Keratinocyte (primary cell): Measurements from ENCODE around the gene EHHADH. TPM values are rescaled to one million over a fixed set of nuclear protein-coding genes. Genes with fewer than 3 reads are reported as not detected.

ENCODE experiments used
- DNase-seq: peaks from one replicate; pipeline ENCODE4 v3.0.0-alpha.2; 2011; ENCODE audit warnings: low read depth, missing footprints, low spot score
- FAIRE-seq: peaks from 2 replicates; lab custom pipeline; 2011; peaks lifted over from hg19 to GRCh38; lab: Jason Lieb, UNC
- H2AFZ ChIP-seq: 2 replicates; pipeline ENCODE4 v1.6.0; 2012; ENCODE audit warnings: low read length, control low read depth, inconsistent platforms; ENCODE audit not compliant: control insufficient read depth
- H3K27ac ChIP-seq: 2 replicates; pipeline ENCODE4 v1.5.1; 2011; ENCODE audit warnings: low read length; ENCODE audit not compliant: control insufficient read depth, insufficient read depth
- H3K27me3 ChIP-seq: 3 replicates; pipeline ENCODE4 v1.6.0; 2011; ENCODE audit warnings: low read length; ENCODE audit not compliant: control insufficient read depth, insufficient read depth; ENCODE audit errors: extremely low read depth
- H3K36me3 ChIP-seq, 2 experiments: 2 replicates in 1 of 2; 3 replicates in 1 of 2; pipeline ENCODE4 v1.5.1; 2011; ENCODE audit warnings: low read length in 2 of 2, mild to moderate bottlenecking in 1 of 2; ENCODE audit not compliant: control insufficient read depth in 2 of 2, insufficient read depth in 2 of 2; ENCODE audit errors: extremely low read depth in 1 of 2
- H3K4me1 ChIP-seq: 3 replicates; pipeline ENCODE4 v1.5.1; 2011; ENCODE audit warnings: low read length; ENCODE audit not compliant: control insufficient read depth, insufficient read depth; ENCODE audit errors: extremely low read depth
- H3K4me2 ChIP-seq: 3 replicates; pipeline ENCODE4 v1.6.0; 2011; ENCODE audit warnings: low read depth, low read length; ENCODE audit not compliant: control insufficient read depth, insufficient read depth; ENCODE audit errors: extremely low read depth
- H3K4me3 ChIP-seq, 3 experiments: fragments of 200-600 bp in 1 of 3; sonication (generic) in 1 of 3; 2 replicates in 2 of 3; 3 replicates in 1 of 3; pipeline ENCODE4 v1.5.1; 2011 to 2016; ENCODE audit warnings: low read length in 3 of 3, mild to moderate bottlenecking in 3 of 3, control low read depth in 2 of 3, inconsistent platforms in 1 of 3, low read depth in 1 of 3, mixed read lengths in 1 of 3, mixed run types in 1 of 3, moderate library complexity in 1 of 3; ENCODE audit not compliant: control insufficient read depth in 2 of 3, insufficient read depth in 2 of 3; ENCODE audit errors: extremely low read depth in 1 of 3
- H3K79me2 ChIP-seq: 2 replicates; pipeline ENCODE4 v1.6.0; 2012; ENCODE audit warnings: low read length; ENCODE audit not compliant: control insufficient read depth, insufficient read depth
- H3K9ac ChIP-seq: 3 replicates; pipeline ENCODE4 v1.6.0; 2011; ENCODE audit warnings: low read length; ENCODE audit not compliant: control insufficient read depth, insufficient read depth; ENCODE audit errors: extremely low read depth
- H3K9me1 ChIP-seq: 3 replicates; pipeline ENCODE4 v1.6.0; 2011; ENCODE audit warnings: low read length; ENCODE audit not compliant: control insufficient read depth, insufficient read depth; ENCODE audit errors: extremely low read depth
- H3K9me3 ChIP-seq: 2 replicates; pipeline ENCODE4 v1.5.1; 2012; ENCODE audit warnings: low read depth, low read length; ENCODE audit not compliant: control insufficient read depth
- H4K20me1 ChIP-seq: 3 replicates; pipeline ENCODE4 v1.6.0; 2011; ENCODE audit warnings: low read length; ENCODE audit not compliant: control insufficient read depth, insufficient read depth; ENCODE audit errors: extremely low read depth
- EZH2 ChIP-seq: IDR thresholded peaks from one replicate; pipeline ENCODE4 v1.6.1; 2012; ENCODE audit warnings: inconsistent platforms, mild to moderate bottlenecking, low read length, moderate library complexity
- dilution Hi-C: fragments of 300-500 bp; cut with MboI; formaldehyde crosslinking; loops from one replicate; pipeline ENCODE4 v1.7.0; 2020; ENCODE audit warnings: low sequenced_read_pairs; ENCODE audit not compliant: extremely low pct_ligation_motif_present
- polyA plus RNA-seq, 5 experiments: library from polyadenylated mRNA; depleted of rRNA in 3 of 5; stranded (reverse) in 3 of 5; stranded (forward) in 1 of 5; unstranded in 1 of 5; fragments of >200 nt; gene quantifications; 1 replicate in 1 of 5; 2 replicates in 3 of 5; 3 replicates in 1 of 5; pipeline versions ENCODE4 v1.2.1 to v1.2.3, GENCODE V29; 2011 to 2012; ENCODE audit warnings: missing spikeins in 2 of 5, low read depth in 1 of 5, low replicate concordance in 1 of 5
- TF ChIP-seq, protein P1 (sequence below), 3 experiments: IDR thresholded peaks in 1 of 3; conservative IDR thresholded peaks in 1 of 3; optimal IDR thresholded peaks in 1 of 3; 2 replicates in 2 of 3; 3 replicates in 1 of 3; pipeline versions ENCODE3 to v1.5.1; 2011; ENCODE audit warnings: low read length in 3 of 3, mild to moderate bottlenecking in 3 of 3, moderate library complexity in 2 of 3, control low read depth in 1 of 3, inconsistent platforms in 1 of 3; ENCODE audit not compliant: insufficient read depth in 2 of 3; ENCODE audit errors: extremely low read depth in 1 of 3

The EHHADH gene
- polyA plus RNA-seq, 1 donor (not counting 4 experiments of a cell fraction or from before 2014, with no cell fraction given) = 5.6 TPM

GRCh38 chr3:185250653-185251052 lies 3.2 kb downstream of the EHHADH start:
- TF ChIP-seq, protein P1, sequence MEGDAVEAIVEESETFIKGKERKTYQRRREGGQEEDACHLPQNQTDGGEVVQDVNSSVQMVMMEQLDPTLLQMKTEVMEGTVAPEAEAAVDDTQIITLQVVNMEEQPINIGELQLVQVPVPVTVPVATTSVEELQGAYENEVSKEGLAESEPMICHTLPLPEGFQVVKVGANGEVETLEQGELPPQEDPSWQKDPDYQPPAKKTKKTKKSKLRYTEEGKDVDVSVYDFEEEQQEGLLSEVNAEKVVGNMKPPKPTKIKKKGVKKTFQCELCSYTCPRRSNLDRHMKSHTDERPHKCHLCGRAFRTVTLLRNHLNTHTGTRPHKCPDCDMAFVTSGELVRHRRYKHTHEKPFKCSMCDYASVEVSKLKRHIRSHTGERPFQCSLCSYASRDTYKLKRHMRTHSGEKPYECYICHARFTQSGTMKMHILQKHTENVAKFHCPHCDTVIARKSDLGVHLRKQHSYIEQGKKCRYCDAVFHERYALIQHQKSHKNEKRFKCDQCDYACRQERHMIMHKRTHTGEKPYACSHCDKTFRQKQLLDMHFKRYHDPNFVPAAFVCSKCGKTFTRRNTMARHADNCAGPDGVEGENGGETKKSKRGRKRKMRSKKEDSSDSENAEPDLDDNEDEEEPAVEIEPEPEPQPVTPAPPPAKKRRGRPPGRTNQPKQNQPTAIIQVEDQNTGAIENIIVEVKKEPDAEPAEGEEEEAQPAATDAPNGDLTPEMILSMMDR (optimal IDR thresholded peaks at IDR 0.05 in 1 of 3, IDR thresholded peaks at IDR 0.05 in 1 of 3, conservative IDR thresholded peaks at IDR 0.05 in 1 of 3; ENCODE audit: extremely low read depth in 1 of 3, insufficient read depth in 2 of 3, low read length in 3 of 3) = no peak
- no peak for TF ChIP-seq EZH2
- Histone ChIP-seq H3K4me2 (no peak overlapping the region), H3K9me1 (no peaks in the 10 kb centered on the region), H3K79me2 (no peaks in the 10 kb centered on the region), H3K9ac (no peak overlapping the region), H3K9me3 (no peaks in the 10 kb centered on the region), H4K20me1 (no peaks in the 10 kb centered on the region), H3K4me3 (no peak overlapping the region), H3K27me3 (no peaks in the 10 kb centered on the region), H3K27ac (no peak overlapping the region), H2AFZ (no peak overlapping the region), H3K4me1 (no peaks in the 10 kb centered on the region), H3K36me3 (peaks cover 0 to 3% of the 10 kb centered on the region in 2 experiments)
- DNase-seq = no peak
- no peak for FAIRE-seq
- dilution Hi-C loops = no loop called here

GRCh38 chr3:185250247-185250646 lies 3.6 kb downstream of the EHHADH start:
- FAIRE-seq (no peak), DNase-seq (no peak)
- Histone ChIP-seq H3K4me3 (no peak overlapping the region), H4K20me1 (no peaks in the 10 kb centered on the region), H3K27ac (no peak overlapping the region), H2AFZ (no peak overlapping the region), H3K9me1 (no peaks in the 10 kb centered on the region), H3K4me1 (no peaks in the 10 kb centered on the region), H3K79me2 (no peaks in the 10 kb centered on the region), H3K36me3 (peaks cover 0 to 3% of the 10 kb centered on the region in 2 experiments), H3K9ac (no peak overlapping the region), H3K4me2 (no peak overlapping the region), H3K9me3 (no peaks in the 10 kb centered on the region), H3K27me3 (no peaks in the 10 kb centered on the region)
- TF ChIP-seq EZH2 = no peak
- TF ChIP-seq, protein P1 (optimal IDR thresholded peaks at IDR 0.05 in 1 of 3, IDR thresholded peaks at IDR 0.05 in 1 of 3, conservative IDR thresholded peaks at IDR 0.05 in 1 of 3; ENCODE audit: extremely low read depth in 1 of 3, insufficient read depth in 2 of 3, low read length in 3 of 3) = no peak
- dilution Hi-C loops = no loop called here
